Transverse colon (tissue), 4 donors: ENCODE results near the gene COMMD4. TPM values are rescaled to one million over a fixed set of nuclear protein-coding genes. Genes with fewer than 3 reads are reported as not detected.
"Not testable (repeated sequence)": the region's sequence is repeated elsewhere in the genome, so short reads cannot be mapped to it uniquely, and the experiment has no call there.

Experiments used
- DNase-seq: peaks from one replicate; pipeline ENCODE4 v3.0.0-alpha.2; 2019
- H3K27ac ChIP-seq, 4 donors: fragments of 200-600 bp; sonication (generic); 2 replicates each; pipeline ENCODE4 v1.5.1; 2016 to 2018; ENCODE audit warnings: inconsistent platforms in 4 of 4
- H3K27me3 ChIP-seq: fragments of 200-600 bp; sonication (generic); 2 replicates; pipeline ENCODE4 v1.5.1; 2017; ENCODE audit warnings: inconsistent platforms
- H3K36me3 ChIP-seq, 4 donors: fragments of 200-600 bp; sonication (generic); 2 replicates each; pipeline ENCODE4 v1.5.1; 2017 to 2019; ENCODE audit warnings: inconsistent platforms in 4 of 4
- H3K4me1 ChIP-seq, 4 donors: fragments of 200-600 bp; sonication (generic); 2 replicates each; pipeline ENCODE4 v1.5.1; 2017 to 2020; ENCODE audit warnings: inconsistent platforms in 4 of 4
- H3K4me3 ChIP-seq, 4 donors: fragments of 200-600 bp; sonication (generic); 1 replicate in 1 of 4; 2 replicates in 3 of 4; pipeline versions ENCODE4 v1.5.1 to v1.6.1; 2017 to 2019; ENCODE audit warnings: inconsistent platforms in 4 of 4
- H3K9me3 ChIP-seq, 2 donors: fragments of 200-600 bp; sonication (generic); 2 replicates each; pipeline ENCODE4 v1.5.1; 2017 to 2019; ENCODE audit warnings: inconsistent platforms in 2 of 2
- CTCF ChIP-seq, 5 experiments: fragments of 200-600 bp in 3 of 5; fragments of 450-650 bp in 2 of 5; sonication (generic) in 3 of 5; IDR thresholded peaks; 1 replicate in 2 of 5; 2 replicates in 3 of 5; pipeline ENCODE4 v1.5.1; 2016 to 2017; ENCODE audit warnings: antibody characterized with exemption in 5 of 5, inconsistent platforms in 3 of 5, mild to moderate bottlenecking in 2 of 5, moderate library complexity in 1 of 5
- EP300 ChIP-seq: sonication (generic); formaldehyde crosslinking; IDR thresholded peaks from one replicate; pipeline ENCODE4 v1.6.1; 2017; ENCODE audit warnings: antibody characterized with exemption, low read depth
- POLR2A ChIP-seq: fragments of 450-650 bp; IDR thresholded peaks from one replicate; pipeline ENCODE4 v1.6.1; 2016; ENCODE audit warnings: antibody characterized with exemption, mild to moderate bottlenecking, moderate library complexity
- POLR2AphosphoS5 ChIP-seq, 3 donors: sonication (generic); formaldehyde crosslinking; IDR thresholded peaks; one replicate each; pipeline ENCODE4 v1.6.1; 2016; ENCODE audit warnings: antibody characterized with exemption in 3 of 3
- WGBS, 2 donors: methylation state at CpG; one replicate each; pipeline ENCODE4 v1.1.5; 2018; ENCODE audit warnings: low coverage in 1 of 2; 5-methylcytosine and 5-hydroxymethylcytosine counted together
- in situ Hi-C, 4 donors: fragments of 200-750 bp; cut with MboI; loops; one replicate each; pipeline versions ENCODE4 v1.15.0 to v1.15.1; 2017; ENCODE audit warnings: low sequenced_read_pairs in 3 of 4, low pct_ligation_motif_present in 1 of 4, low pct_unique_long_range_greater_than_20kb in 1 of 4
- intact Hi-C: fragments of 100-400 bp; cut with DNase I; formaldehyde crosslinking; loops from one replicate; pipeline ENCODE4 v1.15.1; 2023; ENCODE audit warnings: low total_unique reads
- total RNA-seq, 4 donors: library from RNA; depleted of rRNA; stranded (reverse); fragments of >200 nt; gene quantifications; one replicate each; pipeline ENCODE4 v1.1.0, GENCODE V29; 2016

Gene COMMD4
- total RNA-seq, 4 donors from 2014 or later: 33.2 to 97.3 (median 70.3) TPM

- Histone ChIP-seq H3K4me1 (no peaks in the 10 kb centered on the region), H3K27me3 (peaks cover 27% of the 10 kb centered on the region), H3K27ac (no peak overlapping the region), H3K4me3 (no peak overlapping the region), H3K9me3 (no peaks in the 10 kb centered on the region), H3K36me3 (no peaks in the 10 kb centered on the region)
- intact Hi-C loops (no loop called here), in situ Hi-C loops (loop anchor here in 2 of 4 donors (25.0 kb wide), 2 partner anchors 297 to 1247 kb away; partner anchors contain the start of gene PPCDC (in 1 of the 2))
- TF ChIP-seq POLR2AphosphoS5 (IDR thresholded peaks at IDR 0.05): no peak
- no peak for TF ChIP-seq POLR2A
- no peak for DNase-seq
Observed at GRCh38 chr15:75309711-75310110, 26.2 kb upstream of the COMMD4 start.

GRCh38 chr15:75312548-75312947, 23.3 kb upstream of the COMMD4 start:
- H3K27me3 ChIP-seq, H3K27ac ChIP-seq, H3K4me1 ChIP-seq, H3K9me3 ChIP-seq, H3K36me3 ChIP-seq, H3K4me3 ChIP-seq, DNase-seq, intact Hi-C loops: not testable (repeated sequence)
- in situ Hi-C loops: loop anchor here in 2 of 4 donors (25.0 kb wide), 2 partner anchors 300 to 1250 kb away; partner anchors contain the start of gene PPCDC (in 1 of the 2)
- WGBS, 2 donors: 88 to 100% methylated on average over 1 of the region's 1 CpG

GRCh38 chr15:75313116-75313845, 22.6 kb upstream of the COMMD4 start:
- H3K9me3 ChIP-seq: no peaks in the 10 kb centered on the region
- in situ Hi-C loops: loop anchor here in 2 of 4 donors (25.0 kb wide), 2 partner anchors 301 to 1251 kb away; partner anchors contain the start of gene PPCDC (in 1 of the 2)
- TF ChIP-seq POLR2AphosphoS5 (IDR thresholded peaks at IDR 0.05): no peak
- no peak for TF ChIP-seq CTCF (IDR thresholded peaks at IDR 0.05)
- no peak for TF ChIP-seq EP300
- TF ChIP-seq POLR2A: no peak
- H3K36me3 ChIP-seq: no peaks in the 10 kb centered on the region
- no peak for DNase-seq
- intact Hi-C loops: no loop called here
- H3K27ac ChIP-seq: no peak overlapping the region
- H3K4me3 ChIP-seq: no peak overlapping the region
- 85% methylated on average over 13 of the region's 13 CpGs; no CpG with 5 or more reads in 1 of the 2 donors for WGBS, 2 donors
- peaks cover 9% of the 10 kb centered on the region for H3K27me3 ChIP-seq
- no peaks in the 10 kb centered on the region for H3K4me1 ChIP-seq

GRCh38 chr15:75314552-75315290, 21.1 kb upstream of the COMMD4 start:
- Histone ChIP-seq H3K27me3 (peaks cover 6% of the 10 kb centered on the region), H3K4me1 (no peaks in the 10 kb centered on the region), H3K36me3 (no peaks in the 10 kb centered on the region), H3K4me3 (no peak overlapping the region), H3K9me3 (no peaks in the 10 kb centered on the region), H3K27ac (no peak overlapping the region)
- in situ Hi-C loops: loop anchor here in 2 of 4 donors (25.0 kb wide), 2 partner anchors 302 to 1252 kb away; partner anchors contain the start of gene PPCDC (in 1 of the 2)
- WGBS, 2 donors: 85 to 100% methylated on average over 1 to 5 of the region's 5 CpGs
- intact Hi-C loops: no loop called here
- no peak for DNase-seq
- no peak for TF ChIP-seq POLR2A
- TF ChIP-seq CTCF (IDR thresholded peaks at IDR 0.05): no peak
- no peak for TF ChIP-seq POLR2AphosphoS5 (IDR thresholded peaks at IDR 0.05)
- no peak for TF ChIP-seq EP300

- H3K27ac ChIP-seq, H3K36me3 ChIP-seq, intact Hi-C loops, H3K27me3 ChIP-seq, H3K4me3 ChIP-seq, DNase-seq, H3K9me3 ChIP-seq: not testable (repeated sequence)
- H3K4me1 ChIP-seq: peaks cover 0 to 13% (median 3%) of the 10 kb centered on the region in 4 donors
- 84 to 89% methylated on average over 2 to 5 of the region's 5 CpGs for WGBS, 2 donors
- in situ Hi-C loops: loop anchor here in 2 of 4 donors (25.0 kb wide), 2 partner anchors 307 to 1257 kb away; partner anchors contain the start of gene PPCDC (in 1 of the 2)
Observed at GRCh38 chr15:75319231-75319897, 16.5 kb upstream of the COMMD4 start.
